Right lobe of liver (tissue), 6 donors: ENCODE results near the gene TRAF4. TPM values are rescaled to one million over a fixed set of nuclear protein-coding genes. Genes with fewer than 3 reads are reported as not detected.

ENCODE experiments used
- ATAC-seq, 4 donors: fragments of 200-7000 bp; cut with Tn5 transposase; one replicate each; pipeline ENCODE4 v1.9.1; 2020; ENCODE audit warnings: mild to moderate bottlenecking in 4 of 4, moderate library complexity in 4 of 4
- DNase-seq, 3 donors: peaks; one replicate each; pipeline ENCODE4 v3.0.0-alpha.2; 2020
- H3K27ac ChIP-seq, 3 donors: fragments of 200-600 bp; one replicate each; pipeline ENCODE4 v1.8.0; 2022
- H3K27me3 ChIP-seq, 2 donors: fragments of 200-600 bp; one replicate each; pipeline ENCODE4 v1.8.0; 2022
- H3K36me3 ChIP-seq, 4 donors: fragments of 200-600 bp; sonication (generic) in 1 of 4; one replicate each; pipeline versions ENCODE4 v1.5.1 to v1.8.0; 2017 to 2022; ENCODE audit warnings: control low read depth in 1 of 4
- H3K4me1 ChIP-seq, 4 donors: fragments of 200-600 bp; sonication (generic) in 1 of 4; one replicate each; pipeline versions ENCODE4 v1.5.1 to v1.8.0; 2017 to 2022; ENCODE audit warnings: control low read depth in 1 of 4
- H3K4me3 ChIP-seq, 3 donors: fragments of 200-600 bp; one replicate each; pipeline ENCODE4 v1.8.0; 2022
- H3K9me3 ChIP-seq, 4 donors: fragments of 200-600 bp; sonication (generic) in 1 of 4; one replicate each; pipeline versions ENCODE4 v1.5.1 to v1.8.0; 2017 to 2022; ENCODE audit warnings: control low read depth in 1 of 4
- POLR2A ChIP-seq: fragments of 450-650 bp; IDR thresholded peaks from one replicate; pipeline ENCODE4 v1.6.1; 2017; ENCODE audit warnings: antibody characterized with exemption, mild to moderate bottlenecking
- WGBS: methylation state at CpG from one replicate; pipeline ENCODE4 v1.1.6; 2018; ENCODE audit warnings: low coverage, low lambda C conversion rate; ENCODE audit not compliant: insufficient coverage; ENCODE audit errors: missing lambda C conversion rate; 5-methylcytosine and 5-hydroxymethylcytosine counted together
- intact Hi-C, 2 donors: fragments of 100-400 bp; cut with DNase I; formaldehyde crosslinking; loops; one replicate each; pipeline versions ENCODE4 v1.11.2 to v1.14.1; 2022
- total RNA-seq, 6 experiments: library from RNA; depleted of rRNA in 2 of 6; stranded (reverse); fragments of >200 nt in 2 of 6; fragmentation: NEBNext Ultra II Directional in 3 of 6; extraction: Animal tissue kit (Norgen Biotek cat#: 25700) in 3 of 6; gene quantifications; one replicate each; pipeline versions ENCODE4 v1.1.0 to v1.2.4, GENCODE V29; 2016 to 2023
- TF ChIP-seq, protein P1 (sequence below), 4 donors: fragments of 200-600 bp in 3 of 4; fragments of 450-650 bp in 1 of 4; IDR thresholded peaks; one replicate each; pipeline versions ENCODE4 v1.5.1 to v1.8.0; 2016 to 2022; ENCODE audit warnings: antibody characterized with exemption in 4 of 4, mild to moderate bottlenecking in 2 of 4
- donor health status: DM: no; HTN: yes; CAD: no.
- donor health status: DM: no; HTN: no; CAD: no.
- donor health status: DM: no; HTN: no; CAD: no.
- donor health status: DM: no; HTN: yes; CAD: no.
- donor health status: DM: no; HTN: yes; CAD: no.

TRAF4 gene
- total RNA-seq, 6 experiments from 2014 or later, result 26.4 to 55.2 (median 42.3) TPM

DNA sequence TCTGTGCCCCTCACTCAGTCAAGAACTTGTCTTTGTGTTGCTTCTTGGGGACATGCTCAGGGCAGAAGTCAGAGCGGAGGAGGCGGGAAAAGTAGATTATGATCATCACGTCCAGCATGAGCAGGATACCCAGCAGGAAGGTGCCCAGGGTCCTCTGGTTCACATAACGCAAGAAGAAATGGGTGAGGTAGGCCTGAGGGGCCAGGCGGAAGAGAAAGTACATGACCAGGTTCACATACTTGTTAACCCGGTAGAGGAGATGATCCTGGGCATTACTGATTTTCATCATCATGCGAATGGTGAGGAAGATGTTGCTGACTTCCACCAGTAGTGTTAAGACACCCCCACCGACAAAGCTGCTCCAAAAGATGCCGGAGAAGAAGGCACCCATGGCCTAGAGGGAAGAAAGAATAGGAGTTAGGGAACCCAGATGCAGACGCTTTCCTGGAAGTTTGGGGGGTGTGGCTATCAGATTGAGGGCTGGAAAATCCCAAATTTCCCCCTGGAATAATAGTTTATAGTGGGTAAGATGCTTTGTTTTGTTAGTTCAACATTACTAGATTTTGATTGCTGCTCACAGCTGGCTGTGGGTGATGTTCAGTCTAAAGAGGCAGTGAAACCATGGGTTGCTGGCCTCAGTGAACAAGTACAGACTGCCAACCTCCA lies 19.2 kb upstream of the TRAF4 start:
- no peak overlapping the region for H3K4me3 ChIP-seq
- intact Hi-C loops, result no loop called here
- ATAC-seq, result no peak
- TF ChIP-seq, protein P1, sequence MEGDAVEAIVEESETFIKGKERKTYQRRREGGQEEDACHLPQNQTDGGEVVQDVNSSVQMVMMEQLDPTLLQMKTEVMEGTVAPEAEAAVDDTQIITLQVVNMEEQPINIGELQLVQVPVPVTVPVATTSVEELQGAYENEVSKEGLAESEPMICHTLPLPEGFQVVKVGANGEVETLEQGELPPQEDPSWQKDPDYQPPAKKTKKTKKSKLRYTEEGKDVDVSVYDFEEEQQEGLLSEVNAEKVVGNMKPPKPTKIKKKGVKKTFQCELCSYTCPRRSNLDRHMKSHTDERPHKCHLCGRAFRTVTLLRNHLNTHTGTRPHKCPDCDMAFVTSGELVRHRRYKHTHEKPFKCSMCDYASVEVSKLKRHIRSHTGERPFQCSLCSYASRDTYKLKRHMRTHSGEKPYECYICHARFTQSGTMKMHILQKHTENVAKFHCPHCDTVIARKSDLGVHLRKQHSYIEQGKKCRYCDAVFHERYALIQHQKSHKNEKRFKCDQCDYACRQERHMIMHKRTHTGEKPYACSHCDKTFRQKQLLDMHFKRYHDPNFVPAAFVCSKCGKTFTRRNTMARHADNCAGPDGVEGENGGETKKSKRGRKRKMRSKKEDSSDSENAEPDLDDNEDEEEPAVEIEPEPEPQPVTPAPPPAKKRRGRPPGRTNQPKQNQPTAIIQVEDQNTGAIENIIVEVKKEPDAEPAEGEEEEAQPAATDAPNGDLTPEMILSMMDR (IDR thresholded peaks at IDR 0.05), result no peak
- TF ChIP-seq POLR2A, result no peak
- no peaks in the 10 kb centered on the region for H3K27me3 ChIP-seq
- DNase-seq, result no peak
- WGBS, result 69% methylated on average over 10 of the region's 10 CpGs
- no peak overlapping the region for H3K27ac ChIP-seq
- H3K36me3 ChIP-seq, result peaks cover 6 to 36% (median 23%) of the 10 kb centered on the region in 4 donors
- H3K9me3 ChIP-seq, result no peaks in the 10 kb centered on the region
- peaks cover 0 to 24% (median 11%) of the 10 kb centered on the region in 4 donors for H3K4me1 ChIP-seq

DNA sequence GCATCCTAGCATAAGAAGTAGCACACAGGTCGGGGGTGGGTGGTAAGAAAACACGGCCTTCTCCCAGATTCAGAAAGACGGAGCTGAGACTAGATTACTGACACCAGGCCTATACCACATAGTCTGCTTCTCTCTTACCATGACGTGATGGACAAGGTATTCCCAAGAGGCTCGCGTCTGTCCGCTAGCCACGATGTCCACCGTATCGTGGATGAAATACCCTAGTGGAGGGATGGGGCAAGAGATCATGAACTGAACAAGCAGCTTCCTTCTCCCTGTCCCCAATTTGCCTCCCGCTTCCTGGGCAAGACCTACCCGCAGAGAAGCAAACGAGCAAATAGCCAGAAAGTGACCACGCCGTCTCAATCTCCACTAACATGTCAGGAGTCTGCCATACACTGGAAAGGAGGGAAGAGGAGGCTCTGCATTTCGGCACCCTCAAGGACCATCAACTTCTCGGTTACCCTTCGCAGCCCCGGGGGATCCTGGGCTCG lies 18.6 kb upstream of the TRAF4 start:
- no peaks in the 10 kb centered on the region for H3K27me3 ChIP-seq
- H3K4me3 ChIP-seq, result peak overlapping the region; percentile 70 to 78 (median 74)
- H3K4me1 ChIP-seq, result peaks cover 0 to 24% (median 11%) of the 10 kb centered on the region in 4 donors
- WGBS, result 8% methylated on average over 8 of the region's 20 CpGs
- DNase-seq (no peak), ATAC-seq (no peak)
- H3K9me3 ChIP-seq, result no peaks in the 10 kb centered on the region
- intact Hi-C loops, result no loop called here
- TF ChIP-seq, protein P1 (IDR thresholded peaks at IDR 0.05), result no peak
- no peak for TF ChIP-seq POLR2A
- H3K27ac ChIP-seq, result peak overlapping the region in 2 of 3 donors; percentile 31 to 36
- peaks cover 6 to 36% (median 23%) of the 10 kb centered on the region in 4 donors for H3K36me3 ChIP-seq

DNA sequence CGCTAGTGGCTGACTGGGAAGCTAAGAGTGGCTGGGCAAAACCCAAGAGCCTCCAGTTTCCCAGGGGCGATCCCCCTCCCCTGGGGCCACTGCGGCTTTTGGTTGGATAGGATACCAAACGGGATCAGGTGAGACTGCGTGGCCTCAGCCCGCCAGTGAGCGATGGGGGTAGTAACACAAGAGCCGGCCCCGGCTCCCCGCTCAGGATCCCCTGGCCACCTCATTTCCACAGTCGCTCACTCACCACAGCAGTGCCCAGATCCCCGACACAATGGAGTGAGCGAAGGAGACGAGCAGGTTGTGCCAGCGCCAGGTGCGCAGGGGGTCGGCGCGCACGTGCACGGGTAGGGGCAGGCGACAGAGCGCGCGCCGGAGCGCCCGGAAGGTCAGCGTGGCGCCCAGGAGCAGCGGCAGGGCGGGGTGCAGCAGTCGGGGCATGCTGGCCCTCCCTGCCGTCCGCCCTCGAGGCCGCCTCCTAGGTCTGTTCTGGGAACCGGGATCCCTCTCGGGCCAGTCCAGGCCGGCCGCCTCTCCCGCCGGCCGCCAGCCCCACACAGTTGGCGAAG lies 18.1 kb upstream of the TRAF4 start:
- H3K4me3 ChIP-seq, result peak overlapping the region; percentile 70 to 78 (median 74)
- peak overlapping the region; percentile 30 to 36 (median 31) for H3K27ac ChIP-seq
- H3K4me1 ChIP-seq, result peaks cover 0 to 20% (median 10%) of the 10 kb centered on the region in 4 donors

DNA sequence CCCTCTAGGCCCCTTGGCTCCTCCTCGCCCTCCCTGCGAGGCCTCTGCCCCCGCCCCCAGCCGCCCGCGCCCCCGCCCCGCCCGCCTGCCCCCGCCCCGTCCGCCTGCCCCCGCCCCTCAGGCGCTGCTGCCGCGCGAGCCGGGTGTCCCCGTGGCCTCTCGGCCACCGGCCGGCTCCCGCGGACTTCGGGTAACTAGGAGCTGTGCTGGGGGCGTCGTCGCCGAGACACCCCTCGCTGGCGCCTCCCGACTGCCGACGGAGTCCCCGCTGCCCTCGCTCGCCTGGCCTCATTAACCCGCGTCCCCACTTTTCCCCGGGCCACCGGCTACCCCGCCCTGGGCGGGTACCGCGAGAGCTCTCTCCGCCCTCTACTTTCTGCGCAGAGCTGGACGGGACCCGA lies 17.6 kb upstream of the TRAF4 start, which contains the start of gene TLCD1:
TSS of gene TLCD1 (minus strand) at position 8 of the 401 bp plus-strand sequence. CDS start 136 bp downstream, outside the sequence.
- peaks cover 6 to 32% (median 21%) of the 10 kb centered on the region in 4 donors for H3K36me3 ChIP-seq
- peak; percentile 81 for DNase-seq
- peak within 1 kb of the TSS; percentile 70 to 78 (median 74) for H3K4me3 ChIP-seq
- peak; percentile 0 for TF ChIP-seq POLR2A
- TF ChIP-seq, protein P1 (IDR thresholded peaks at IDR 0.05), result no peak
- no CpG with 5 or more reads among the region's 49 CpGs for WGBS
- peak; percentile 29 to 57 (median 50) for ATAC-seq
- H3K27ac ChIP-seq, result peak within 1 kb of the TSS; percentile 86 to 90 (median 88)
- no peaks in the 10 kb centered on the region for H3K9me3 ChIP-seq
- H3K4me1 ChIP-seq, result peaks cover 0 to 15% (median 7%) of the 10 kb centered on the region in 4 donors
- H3K27me3 ChIP-seq, result no peaks in the 10 kb centered on the region
- intact Hi-C loops, result no loop called here

More for the DNA sequence above, 18.1 kb upstream of the TRAF4 start:
- H3K36me3 ChIP-seq, result peaks cover 6 to 36% (median 23%) of the 10 kb centered on the region in 4 donors
- intact Hi-C loops, result no loop called here
- ATAC-seq, result peak; percentile 6 to 36 (median 30)
- peak; percentile 61 to 81 (median 74) for DNase-seq
- WGBS, result 1% methylated on average over 16 of the region's 45 CpGs
- no peaks in the 10 kb centered on the region for H3K9me3 ChIP-seq
- no peaks in the 10 kb centered on the region for H3K27me3 ChIP-seq
- peak; percentile 47 for TF ChIP-seq POLR2A
- TF ChIP-seq, protein P1 (IDR thresholded peaks at IDR 0.05), result no peak
